ENCODE results near the gene TMEM33.

Gene TMEM33

GRCh38 chr4:42008011-42008786 lies 73.0 kb downstream of the TMEM33 start:
- DNase-seq, result no peak

Data from CD4-positive, alpha-beta T cell treated with Interleukin-15 for 1 hour (primary cell).